Endothelial cell of umbilical vein (primary cell): Measurements from ENCODE around the gene ICAM3. TPM values are rescaled to one million over a fixed set of nuclear protein-coding genes. Genes with fewer than 3 reads are reported as not detected.

Experiments used
- BruUV-seq: library from RNA; stranded (reverse); fragments of 400-500 nt; replicated peaks from 2 replicates; lab custom pipeline; 2021; lab: Mats Ljungman, UMichigan
- CTCF ChIA-PET: fragments of 300-600, 350-600 bp; sonication (Branson Sonifier 250); formaldehyde crosslinking; loops from one replicate; lab custom pipeline; 2021; ENCODE audit warnings: antibody characterized with exemption, inconsistent platforms; lab: Charles Lee
- POLR2A ChIA-PET: fragments of 300-600, 350-600 bp; sonication (Branson Sonifier 250); formaldehyde crosslinking; loops from one replicate; lab custom pipeline; 2021; ENCODE audit warnings: antibody characterized with exemption, inconsistent platforms; lab: Charles Lee
- DNase-seq: peaks from one replicate; pipeline ENCODE4 v3.0.0-alpha.2; 2011; ENCODE audit warnings: low read depth, low spot score
- FAIRE-seq: peaks from 2 replicates; lab custom pipeline; 2011; peaks lifted over from hg19 to GRCh38; lab: Jason Lieb, UNC
- H2AFZ ChIP-seq: 2 replicates; pipeline ENCODE4 v1.6.0; 2012; ENCODE audit warnings: low read depth, low read length, control low read depth, inconsistent platforms
- H3K27ac ChIP-seq: 2 replicates; pipeline ENCODE4 v1.5.1; 2011; ENCODE audit warnings: low read depth, mild to moderate bottlenecking, control low read depth, low read length, moderate library complexity; ENCODE audit not compliant: insufficient read depth
- H3K27me3 ChIP-seq, 2 experiments: 2 replicates each; pipeline versions ENCODE4 v1.6.0 to v1.6.1; 2011; ENCODE audit warnings: low read length in 2 of 2, mixed read lengths in 1 of 2; ENCODE audit not compliant: control insufficient read depth in 2 of 2, insufficient read depth in 2 of 2
- H3K36me3 ChIP-seq, 2 experiments: 2 replicates in 1 of 2; 3 replicates in 1 of 2; pipeline ENCODE4 v1.5.1; 2011; ENCODE audit warnings: low read length in 2 of 2, mild to moderate bottlenecking in 1 of 2, moderate library complexity in 1 of 2; ENCODE audit not compliant: control insufficient read depth in 2 of 2, insufficient read depth in 2 of 2; ENCODE audit errors: extremely low read depth in 1 of 2
- H3K4me1 ChIP-seq: 3 replicates; pipeline ENCODE4 v1.5.1; 2011; ENCODE audit warnings: mild to moderate bottlenecking, low read length; ENCODE audit not compliant: control insufficient read depth, insufficient read depth; ENCODE audit errors: extremely low read depth
- H3K4me2 ChIP-seq: 2 replicates; pipeline ENCODE4 v1.6.1; 2011; ENCODE audit warnings: low read length, control low read depth, mixed read lengths; ENCODE audit not compliant: insufficient read depth
- H3K4me3 ChIP-seq, 3 experiments: fragments of 200-600 bp in 1 of 3; sonication (generic), shearing (Covaris generic) in 1 of 3; replicated peaks in 1 of 3; 2 replicates each; pipeline ENCODE4 v1.5.1; 2011 to 2016; ENCODE audit warnings: control low read depth in 3 of 3, low read length in 3 of 3, mild to moderate bottlenecking in 2 of 3, inconsistent platforms in 1 of 3, low read depth in 1 of 3, moderate library complexity in 1 of 3; ENCODE audit not compliant: insufficient read depth in 1 of 3
- H3K79me2 ChIP-seq: 2 replicates; pipeline ENCODE4 v1.6.0; 2012; ENCODE audit warnings: low read length, inconsistent platforms; ENCODE audit not compliant: control insufficient read depth, insufficient read depth
- H3K9ac ChIP-seq: replicated peaks from 2 replicates; pipeline ENCODE3; 2011; ENCODE audit warnings: low read length, control low read depth; ENCODE audit not compliant: insufficient read depth; ENCODE audit errors: extremely low read depth
- H3K9me1 ChIP-seq: replicated peaks from 3 replicates; pipeline ENCODE4 v1.6.0; 2011; ENCODE audit warnings: mild to moderate bottlenecking, low read length; ENCODE audit not compliant: control insufficient read depth, insufficient read depth; ENCODE audit errors: extremely low read depth
- H3K9me3 ChIP-seq: replicated peaks from 2 replicates; pipeline ENCODE4 v1.5.1; 2012; ENCODE audit warnings: low read length, inconsistent platforms; ENCODE audit not compliant: control insufficient read depth, insufficient read depth
- H4K20me1 ChIP-seq: replicated peaks from 2 replicates; pipeline ENCODE3; 2011; ENCODE audit warnings: mild to moderate bottlenecking, low read length; ENCODE audit not compliant: control insufficient read depth, insufficient read depth; ENCODE audit errors: extremely low read depth
- EZH2 ChIP-seq: IDR thresholded peaks from 2 replicates; pipeline ENCODE4 v1.6.1; 2012; ENCODE audit warnings: borderline replicate concordance, low read depth, mild to moderate bottlenecking, moderate library complexity, low read length, inconsistent platforms; ENCODE audit not compliant: severe bottlenecking
- FOS ChIP-seq: IDR thresholded peaks from 2 replicates; pipeline ENCODE4 v1.6.1; 2011; ENCODE audit warnings: mild to moderate bottlenecking, low read length, moderate library complexity, borderline replicate concordance; ENCODE audit not compliant: insufficient read depth
- GATA2 ChIP-seq: IDR thresholded peaks from 2 replicates; pipeline ENCODE4 v1.7.0; 2011; ENCODE audit warnings: low read depth, mild to moderate bottlenecking, moderate library complexity, mixed read lengths, low read length; ENCODE audit not compliant: insufficient read length, insufficient read depth
- JUN ChIP-seq: IDR thresholded peaks from 2 replicates; pipeline ENCODE4 v1.6.1; 2011; ENCODE audit warnings: borderline replicate concordance, low read depth; ENCODE audit not compliant: insufficient read length, insufficient read depth
- MYC ChIP-seq: IDR thresholded peaks from one replicate; pipeline ENCODE4 v1.6.1; 2011; ENCODE audit warnings: mild to moderate bottlenecking, low read depth, low read length
- POLR2A ChIP-seq: IDR thresholded peaks from 2 replicates; pipeline ENCODE4 v1.6.1; 2012; ENCODE audit warnings: low read depth, mild to moderate bottlenecking, control low read depth, low read length
- POLR2AphosphoS5 ChIP-seq: IDR thresholded peaks from 2 replicates; pipeline ENCODE4 v1.6.1; 2012; ENCODE audit warnings: low read depth, mild to moderate bottlenecking, control low read depth, low read length, moderate library complexity; ENCODE audit not compliant: insufficient read depth
- dilution Hi-C: fragments of 300-500 bp; cut with MboI; formaldehyde crosslinking; loops from one replicate; pipeline ENCODE4 v1.15.0; 2019; ENCODE audit warnings: low sequenced_read_pairs; ENCODE audit not compliant: extremely low pct_ligation_motif_present
- intact Hi-C: fragments of 100-400 bp; cut with micrococcal nuclease; formaldehyde crosslinking; loops from one replicate; pipeline ENCODE4 v1.10.0; 2022
- polyA plus RNA-seq, 4 experiments: library from polyadenylated mRNA; depleted of rRNA in 3 of 4; stranded (reverse) in 3 of 4; unstranded in 1 of 4; fragments of >200 nt; gene quantifications; 2 replicates each; pipeline versions ENCODE4 v1.2.1 to v1.2.3, GENCODE V29; 2011 to 2012; ENCODE audit warnings: missing spikeins in 1 of 4
- total RNA-seq: library from RNA; stranded (reverse); gene quantifications from 2 replicates; pipeline ENCODE4 v1.2.3, GENCODE V29; 2021
- TF ChIP-seq, protein P1 (sequence below): IDR thresholded peaks from 2 replicates; pipeline ENCODE4 v1.6.1; 2011; ENCODE audit not compliant: insufficient read depth, insufficient read length
- TF ChIP-seq, protein P2 (sequence below), 2 donors: IDR thresholded peaks; 1 replicate in 1 of 2; 2 replicates in 1 of 2; pipeline ENCODE4 v1.5.1; 2011; ENCODE audit warnings: low read length in 2 of 2, mild to moderate bottlenecking in 2 of 2, moderate library complexity in 2 of 2, control low read depth in 1 of 2, inconsistent platforms in 1 of 2, low read depth in 1 of 2; ENCODE audit not compliant: insufficient read depth in 1 of 2; ENCODE audit errors: extremely low read depth in 1 of 2

Gene ICAM3
- total and polyA plus RNA-seq, 2 donors (not counting 3 experiments of a cell fraction or from before 2014, with no cell fraction given), result 6.7 to 11.6 TPM

- H3K27ac ChIP-seq, result no peak overlapping the region
- intact Hi-C loops (no loop called here), dilution Hi-C loops (no loop called here)
- BruUV-seq, result no TSS peak
- no peak overlapping the region for H3K4me2 ChIP-seq
- no peaks in the 10 kb centered on the region for H3K9me1 ChIP-seq
- FAIRE-seq (no peak), DNase-seq (no peak)
- no peak overlapping the region for H3K4me3 ChIP-seq
- no peak overlapping the region for H3K9ac ChIP-seq
- peaks cover 8 to 52% of the 10 kb centered on the region in 2 experiments for H3K36me3 ChIP-seq
- POLR2A ChIA-PET, result no interaction called here
- CTCF ChIA-PET, result interaction anchor here (2.6 kb wide), 1 partner anchor 92 kb away, joined by 6 read pairs; no protein-coding TSS in a partner anchor
- no peaks in the 10 kb centered on the region for H3K9me3 ChIP-seq
- H2AFZ ChIP-seq, result no peak overlapping the region
- TF ChIP-seq FOS, result no peak
- TF ChIP-seq JUN, result no peak
- TF ChIP-seq POLR2AphosphoS5, result no peak
- TF ChIP-seq MYC, result no peak
- no peak for TF ChIP-seq EZH2
- TF ChIP-seq, protein P1, sequence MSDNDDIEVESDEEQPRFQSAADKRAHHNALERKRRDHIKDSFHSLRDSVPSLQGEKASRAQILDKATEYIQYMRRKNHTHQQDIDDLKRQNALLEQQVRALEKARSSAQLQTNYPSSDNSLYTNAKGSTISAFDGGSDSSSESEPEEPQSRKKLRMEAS, result no peak
- TF ChIP-seq, protein P2, sequence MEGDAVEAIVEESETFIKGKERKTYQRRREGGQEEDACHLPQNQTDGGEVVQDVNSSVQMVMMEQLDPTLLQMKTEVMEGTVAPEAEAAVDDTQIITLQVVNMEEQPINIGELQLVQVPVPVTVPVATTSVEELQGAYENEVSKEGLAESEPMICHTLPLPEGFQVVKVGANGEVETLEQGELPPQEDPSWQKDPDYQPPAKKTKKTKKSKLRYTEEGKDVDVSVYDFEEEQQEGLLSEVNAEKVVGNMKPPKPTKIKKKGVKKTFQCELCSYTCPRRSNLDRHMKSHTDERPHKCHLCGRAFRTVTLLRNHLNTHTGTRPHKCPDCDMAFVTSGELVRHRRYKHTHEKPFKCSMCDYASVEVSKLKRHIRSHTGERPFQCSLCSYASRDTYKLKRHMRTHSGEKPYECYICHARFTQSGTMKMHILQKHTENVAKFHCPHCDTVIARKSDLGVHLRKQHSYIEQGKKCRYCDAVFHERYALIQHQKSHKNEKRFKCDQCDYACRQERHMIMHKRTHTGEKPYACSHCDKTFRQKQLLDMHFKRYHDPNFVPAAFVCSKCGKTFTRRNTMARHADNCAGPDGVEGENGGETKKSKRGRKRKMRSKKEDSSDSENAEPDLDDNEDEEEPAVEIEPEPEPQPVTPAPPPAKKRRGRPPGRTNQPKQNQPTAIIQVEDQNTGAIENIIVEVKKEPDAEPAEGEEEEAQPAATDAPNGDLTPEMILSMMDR (IDR thresholded peaks at IDR 0.05; ENCODE audit: extremely low read depth in 1 of 2, insufficient read depth in 1 of 2, low read depth in 1 of 2, low read length in 2 of 2), result no peak
- no peak for TF ChIP-seq POLR2A
- no peak for TF ChIP-seq GATA2
- no peaks in the 10 kb centered on the region for H4K20me1 ChIP-seq
- H3K27me3 ChIP-seq, result no peaks in the 10 kb centered on the region
- H3K79me2 ChIP-seq, result no peaks in the 10 kb centered on the region
- H3K4me1 ChIP-seq, result no peaks in the 10 kb centered on the region
Measured at GRCh38 chr19:10361569-10362011, 22.2 kb upstream of the ICAM3 start.
